Stomach (tissue), 9 donors: ENCODE measurements around the gene GSG1L. TPM values are rescaled to one million over a fixed set of nuclear protein-coding genes. Genes with fewer than 3 reads are reported as not detected.

Source experiments
- DNase-seq, 2 donors: peaks; one replicate each; pipeline versions ENCODE4 v3.0.0 to v3.0.0-alpha.2; 2013 to 2019
- H3K27ac ChIP-seq, 5 donors: fragments of 200-600 bp in 4 of 5; sonication (generic) in 4 of 5; one replicate each; pipeline ENCODE4 v1.5.1; 2013 to 2019; ENCODE audit warnings: mild to moderate bottlenecking in 1 of 5, moderate library complexity in 1 of 5
- H3K27me3 ChIP-seq, 3 donors: fragments of 200-600 bp; sonication (generic); one replicate each; pipeline ENCODE4 v1.5.1; 2017 to 2019; ENCODE audit warnings: mixed run types in 1 of 3
- H3K36me3 ChIP-seq, 4 donors: fragments of 200-600 bp; sonication (generic); 1 replicate in 3 of 4; 2 replicates in 1 of 4; pipeline ENCODE4 v1.5.1; 2016 to 2019
- H3K4me1 ChIP-seq, 4 donors: fragments of 200-600 bp; sonication (generic); one replicate each; pipeline ENCODE4 v1.5.1; 2016 to 2019
- H3K4me3 ChIP-seq, 4 donors: fragments of 200-600 bp; sonication (generic) in 3 of 4; one replicate each; pipeline ENCODE4 v1.5.1; 2016 to 2019; ENCODE audit warnings: mild to moderate bottlenecking in 1 of 4
- H3K9me3 ChIP-seq, 4 donors: fragments of 200-600 bp; sonication (generic); one replicate each; pipeline ENCODE4 v1.5.1; 2016 to 2019
- EP300 ChIP-seq: sonication (generic); formaldehyde crosslinking; IDR thresholded peaks from one replicate; pipeline ENCODE4 v1.6.1; 2017; ENCODE audit warnings: antibody characterized with exemption
- POLR2A ChIP-seq, 4 donors: fragments of 450-650 bp; IDR thresholded peaks; one replicate each; pipeline ENCODE4 v1.6.1; 2016; ENCODE audit warnings: antibody characterized with exemption in 4 of 4, control low read depth in 2 of 4, mild to moderate bottlenecking in 1 of 4, moderate library complexity in 1 of 4
- POLR2AphosphoS5 ChIP-seq, 3 donors: sonication (generic); formaldehyde crosslinking; IDR thresholded peaks; one replicate each; pipeline ENCODE4 v1.6.1; 2016; ENCODE audit warnings: antibody characterized with exemption in 3 of 3
- WGBS, 5 donors: extraction: QIAGEN DNeasy Blood & Tissue Kit in 3 of 5; methylation state at CpG; one replicate each; pipeline versions ENCODE4 v1.1.5 to v1.1.7; 2013 to 2018; 5-methylcytosine and 5-hydroxymethylcytosine counted together
- intact Hi-C: fragments of 100-400 bp; cut with DNase I; formaldehyde crosslinking; loops from one replicate; pipeline ENCODE4 v1.15.1; 2023; ENCODE audit warnings: low total_unique reads
- polyA plus RNA-seq, 3 donors: library from polyadenylated mRNA; stranded (reverse); fragments of 200-250 nt; gene quantifications; one replicate each; pipeline ENCODE4 v1.2.3, GENCODE V29; 2013
- total RNA-seq, 5 donors: library from RNA; depleted of rRNA; stranded (reverse); fragments of >200 nt; gene quantifications; one replicate each; pipeline versions ENCODE4 v1.1.0 to v1.2.3, GENCODE V29; 2014 to 2016
- TF ChIP-seq, protein P1 (sequence below), 7 experiments: fragments of 450-650 bp in 4 of 7; fragments of 200-600 bp in 3 of 7; sonication (generic) in 3 of 7; IDR thresholded peaks; one replicate each; pipeline ENCODE4 v1.5.1; 2016 to 2019; ENCODE audit warnings: antibody characterized with exemption in 7 of 7, control low read depth in 2 of 7, mild to moderate bottlenecking in 1 of 7
- donor health status: healthy with polysubstance abuse.
- donor health status: Bipolar disorder and iron deficiency.
- donor health status: healthy.

GSG1L gene
- total and polyA plus RNA-seq, 8 donors: 0.06 TPM; not detected in 7

DNA sequence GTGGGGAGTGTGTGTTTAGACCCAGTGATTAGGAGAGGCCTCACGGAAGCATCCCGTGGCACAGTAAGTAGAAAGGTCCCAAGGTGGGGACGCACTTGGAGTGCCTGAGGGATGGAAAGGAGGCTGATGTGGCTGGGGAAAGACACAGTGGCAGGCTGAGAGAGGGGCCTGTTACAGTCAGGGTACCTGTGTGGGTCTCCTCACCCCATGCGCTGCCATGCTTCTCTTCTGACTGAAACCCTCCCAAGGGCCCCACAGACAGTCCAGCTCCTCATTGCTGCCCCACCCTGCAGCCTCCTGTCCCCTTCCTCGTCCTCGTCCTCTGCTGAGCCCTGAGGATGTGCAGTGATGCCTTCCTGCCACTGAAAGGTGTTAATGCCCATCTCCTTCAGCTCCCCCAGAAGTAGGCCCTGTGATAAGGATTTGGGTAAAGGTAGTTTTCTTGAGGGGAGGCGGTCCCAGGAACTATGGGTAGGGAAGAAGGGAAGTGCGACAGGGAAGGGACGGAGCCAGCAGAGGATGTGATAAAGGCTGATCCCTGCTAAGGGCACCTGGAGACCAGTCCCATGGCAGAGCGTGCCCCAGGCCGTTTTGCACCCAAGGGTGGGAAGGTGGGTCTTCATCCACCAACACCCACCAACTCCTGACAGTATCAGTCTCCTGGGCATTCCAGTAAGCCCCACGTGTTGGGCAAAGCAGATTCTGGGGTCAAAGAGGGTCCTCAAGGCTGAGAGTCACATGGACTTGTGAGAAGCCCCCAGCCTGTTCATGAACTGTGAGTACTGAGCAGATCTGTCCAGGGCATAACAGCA, 237.2 kb downstream of the GSG1L start:
- H3K36me3 ChIP-seq: no peaks in the 10 kb centered on the region
- peaks cover 0 to 5% (median 0%) of the 10 kb centered on the region in 3 donors for H3K27me3 ChIP-seq
- 83 to 90% (median 88%) methylated on average over 12 of the region's 12 CpGs for WGBS, 5 donors
- no peak for DNase-seq
- TF ChIP-seq EP300 (no peak), POLR2A (IDR thresholded peaks at IDR 0.05) (no peak), POLR2AphosphoS5 (IDR thresholded peaks at IDR 0.05) (no peak)
- TF ChIP-seq, protein P1, sequence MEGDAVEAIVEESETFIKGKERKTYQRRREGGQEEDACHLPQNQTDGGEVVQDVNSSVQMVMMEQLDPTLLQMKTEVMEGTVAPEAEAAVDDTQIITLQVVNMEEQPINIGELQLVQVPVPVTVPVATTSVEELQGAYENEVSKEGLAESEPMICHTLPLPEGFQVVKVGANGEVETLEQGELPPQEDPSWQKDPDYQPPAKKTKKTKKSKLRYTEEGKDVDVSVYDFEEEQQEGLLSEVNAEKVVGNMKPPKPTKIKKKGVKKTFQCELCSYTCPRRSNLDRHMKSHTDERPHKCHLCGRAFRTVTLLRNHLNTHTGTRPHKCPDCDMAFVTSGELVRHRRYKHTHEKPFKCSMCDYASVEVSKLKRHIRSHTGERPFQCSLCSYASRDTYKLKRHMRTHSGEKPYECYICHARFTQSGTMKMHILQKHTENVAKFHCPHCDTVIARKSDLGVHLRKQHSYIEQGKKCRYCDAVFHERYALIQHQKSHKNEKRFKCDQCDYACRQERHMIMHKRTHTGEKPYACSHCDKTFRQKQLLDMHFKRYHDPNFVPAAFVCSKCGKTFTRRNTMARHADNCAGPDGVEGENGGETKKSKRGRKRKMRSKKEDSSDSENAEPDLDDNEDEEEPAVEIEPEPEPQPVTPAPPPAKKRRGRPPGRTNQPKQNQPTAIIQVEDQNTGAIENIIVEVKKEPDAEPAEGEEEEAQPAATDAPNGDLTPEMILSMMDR (IDR thresholded peaks at IDR 0.05): no peak
- H3K4me3 ChIP-seq: no peak overlapping the region
- intact Hi-C loops: no loop called here
- no peak overlapping the region for H3K27ac ChIP-seq
- H3K9me3 ChIP-seq: peaks cover 0 to 15% (median 8%) of the 10 kb centered on the region in 4 donors
- peaks cover 0 to 6% (median 0%) of the 10 kb centered on the region in 4 donors for H3K4me1 ChIP-seq

DNA sequence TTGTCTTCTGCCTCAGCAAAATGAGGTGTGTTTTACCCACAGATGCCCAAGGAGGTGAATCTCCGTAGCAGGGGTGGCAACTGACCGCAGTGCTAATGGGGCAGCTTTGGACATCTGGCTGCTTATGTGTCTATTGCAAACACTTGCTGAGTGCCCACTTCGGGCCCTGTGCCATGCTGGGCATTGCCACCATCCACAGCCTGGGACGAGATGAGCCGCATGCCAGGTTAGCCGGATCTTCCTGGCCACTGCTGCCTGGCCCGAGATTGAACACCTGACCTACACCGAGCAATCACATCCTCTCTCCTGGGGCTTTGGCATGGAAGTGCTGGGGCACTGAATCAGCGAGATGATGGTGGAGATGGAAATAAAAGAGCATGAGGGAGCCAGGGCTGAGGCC, 238.7 kb downstream of the GSG1L start:
- Histone ChIP-seq H3K4me3 (no peak overlapping the region), H3K36me3 (no peaks in the 10 kb centered on the region), H3K27me3 (peaks cover 0 to 14% (median 0%) of the 10 kb centered on the region in 3 donors), H3K9me3 (peaks cover 0 to 5% (median 3%) of the 10 kb centered on the region in 4 donors), H3K4me1 (peaks cover 0 to 6% (median 0%) of the 10 kb centered on the region in 4 donors), H3K27ac (no peak overlapping the region)
- TF ChIP-seq POLR2A (IDR thresholded peaks at IDR 0.05): no peak
- TF ChIP-seq EP300: no peak
- TF ChIP-seq, protein P1 (IDR thresholded peaks at IDR 0.05): no peak
- no peak for TF ChIP-seq POLR2AphosphoS5 (IDR thresholded peaks at IDR 0.05)
- intact Hi-C loops: no loop called here
- DNase-seq: no peak
- WGBS, 5 donors: 78 to 84% (median 80%) methylated on average over 8 to 9 of the region's 9 CpGs

DNA sequence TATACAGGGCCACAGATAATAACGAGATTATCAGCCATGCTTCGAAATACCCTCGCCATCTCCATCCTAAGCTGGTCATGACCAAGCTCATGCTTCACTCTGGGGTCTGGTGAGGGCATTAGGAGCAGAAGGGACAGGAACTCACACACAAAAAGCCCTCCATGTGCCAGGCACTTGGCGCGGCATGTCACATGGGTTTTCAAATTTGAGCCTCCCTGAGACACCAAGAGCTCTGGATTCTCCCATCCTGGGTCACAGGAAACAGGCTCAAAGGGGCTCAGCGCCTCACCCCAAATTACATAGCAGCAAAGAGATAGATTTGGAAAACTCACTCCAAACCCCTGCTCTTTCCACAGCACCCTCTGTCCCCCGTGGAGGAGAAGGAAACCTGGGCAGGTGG, 239.5 kb downstream of the GSG1L start:
- no peak for DNase-seq
- peaks cover 0 to 21% (median 0%) of the 10 kb centered on the region in 3 donors for H3K27me3 ChIP-seq
- peaks cover 0 to 6% (median 0%) of the 10 kb centered on the region in 4 donors for H3K4me1 ChIP-seq

GRCh38 chr16:27823421-27823820, 240.1 kb downstream of the GSG1L start:
- H3K4me1 ChIP-seq: peaks cover 0 to 6% (median 0%) of the 10 kb centered on the region in 4 donors
- H3K27ac ChIP-seq: no peak overlapping the region
- no peak overlapping the region for H3K4me3 ChIP-seq
- intact Hi-C loops: no loop called here
- no peaks in the 10 kb centered on the region for H3K36me3 ChIP-seq
- no peak for TF ChIP-seq EP300
- no peak for TF ChIP-seq POLR2AphosphoS5 (IDR thresholded peaks at IDR 0.05)
- TF ChIP-seq, protein P1 (IDR thresholded peaks at IDR 0.05): no peak
- TF ChIP-seq POLR2A (IDR thresholded peaks at IDR 0.05): no peak
- no peak for DNase-seq
- H3K9me3 ChIP-seq: no peaks in the 10 kb centered on the region
- 48 to 60% (median 57%) methylated on average over 7 to 8 of the region's 8 CpGs for WGBS, 5 donors
- peaks cover 0 to 21% (median 0%) of the 10 kb centered on the region in 3 donors for H3K27me3 ChIP-seq

More for the DNA sequence above, 239.5 kb downstream of the GSG1L start:
- TF ChIP-seq EP300 (no peak), POLR2A (IDR thresholded peaks at IDR 0.05) (no peak), POLR2AphosphoS5 (IDR thresholded peaks at IDR 0.05) (no peak)
- TF ChIP-seq, protein P1 (IDR thresholded peaks at IDR 0.05): no peak
- no peaks in the 10 kb centered on the region for H3K36me3 ChIP-seq
- whole genome bisulfite sequencing, 5 donors: 88 to 91% (median 89%) methylated on average over 7 of the region's 7 CpGs
- H3K9me3 ChIP-seq: no peaks in the 10 kb centered on the region
- H3K4me3 ChIP-seq: no peak overlapping the region
- intact Hi-C loops: no loop called here
- no peak overlapping the region for H3K27ac ChIP-seq
